C4-2B (cell line): ENCODE results near the gene DNAH14.

Experiments
- H3K27ac ChIP-seq: fragments of 450-650 bp; 2 replicates; pipeline ENCODE4 v1.5.1; 2017
- ZFX ChIP-seq: fragments of 450-650 bp; IDR thresholded peaks from 2 replicates; pipeline ENCODE4 v1.6.1; 2017
- TF ChIP-seq, protein P1 (sequence below): fragments of 450-650 bp; conservative IDR thresholded peaks from 2 replicates; pipeline ENCODE4 v1.5.1; 2017; ENCODE audit warnings: mild to moderate bottlenecking

DNAH14 gene

DNA sequence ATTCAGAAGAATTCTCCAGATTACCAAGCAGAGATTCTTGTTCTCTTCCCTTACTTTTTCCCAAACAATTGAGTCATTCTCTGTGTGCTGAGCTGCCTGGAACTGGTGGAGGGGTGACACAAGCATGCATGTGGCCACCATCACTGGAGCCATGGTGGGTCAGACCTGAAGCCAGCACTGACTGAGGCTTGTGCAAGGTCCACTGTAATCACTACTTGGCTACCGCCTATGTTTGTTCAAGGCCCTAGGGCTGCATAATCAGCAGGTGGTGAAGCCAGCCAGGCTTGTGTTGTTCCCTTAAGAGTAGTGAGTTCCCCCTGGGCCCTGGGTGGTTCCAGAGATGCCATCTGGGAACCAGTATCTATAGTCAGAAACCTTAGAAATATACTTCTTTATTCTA lies 183.8 kb downstream of the DNAH14 start:
- no peak for TF ChIP-seq ZFX
- TF ChIP-seq, protein P1, sequence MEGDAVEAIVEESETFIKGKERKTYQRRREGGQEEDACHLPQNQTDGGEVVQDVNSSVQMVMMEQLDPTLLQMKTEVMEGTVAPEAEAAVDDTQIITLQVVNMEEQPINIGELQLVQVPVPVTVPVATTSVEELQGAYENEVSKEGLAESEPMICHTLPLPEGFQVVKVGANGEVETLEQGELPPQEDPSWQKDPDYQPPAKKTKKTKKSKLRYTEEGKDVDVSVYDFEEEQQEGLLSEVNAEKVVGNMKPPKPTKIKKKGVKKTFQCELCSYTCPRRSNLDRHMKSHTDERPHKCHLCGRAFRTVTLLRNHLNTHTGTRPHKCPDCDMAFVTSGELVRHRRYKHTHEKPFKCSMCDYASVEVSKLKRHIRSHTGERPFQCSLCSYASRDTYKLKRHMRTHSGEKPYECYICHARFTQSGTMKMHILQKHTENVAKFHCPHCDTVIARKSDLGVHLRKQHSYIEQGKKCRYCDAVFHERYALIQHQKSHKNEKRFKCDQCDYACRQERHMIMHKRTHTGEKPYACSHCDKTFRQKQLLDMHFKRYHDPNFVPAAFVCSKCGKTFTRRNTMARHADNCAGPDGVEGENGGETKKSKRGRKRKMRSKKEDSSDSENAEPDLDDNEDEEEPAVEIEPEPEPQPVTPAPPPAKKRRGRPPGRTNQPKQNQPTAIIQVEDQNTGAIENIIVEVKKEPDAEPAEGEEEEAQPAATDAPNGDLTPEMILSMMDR: no peak
- H3K27ac ChIP-seq: no peak overlapping the region

DNA sequence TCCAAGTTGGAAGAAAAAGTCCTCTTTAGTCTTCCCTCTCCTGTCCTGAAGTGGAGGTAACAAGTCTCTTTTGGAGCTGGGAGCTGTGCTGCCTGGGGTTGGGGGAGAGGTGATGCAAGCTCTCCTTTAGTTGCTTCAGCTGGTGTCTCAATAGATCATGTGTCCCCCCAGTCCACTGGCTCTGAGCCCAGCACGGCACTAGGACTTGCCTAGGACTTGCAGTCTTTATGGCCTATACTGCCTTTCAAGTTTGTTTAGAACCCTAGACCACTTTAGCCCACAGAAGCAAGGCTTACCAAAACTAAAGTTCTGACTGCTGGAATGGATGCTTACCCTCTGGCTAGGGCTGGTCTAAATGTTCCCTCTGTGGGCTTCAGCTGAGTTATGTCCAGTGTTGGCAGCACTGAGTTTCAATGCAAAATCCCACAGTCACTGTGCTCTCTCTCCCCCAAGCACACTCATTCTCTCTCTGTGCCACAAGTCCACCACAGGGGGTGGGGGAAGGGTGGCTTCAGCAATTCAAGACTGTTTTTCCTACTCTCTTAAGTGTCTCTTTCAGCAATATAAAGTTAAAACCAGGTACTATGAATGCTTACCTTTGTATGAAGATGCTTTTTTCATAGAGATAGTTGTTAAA lies 185.0 kb downstream of the DNAH14 start:
- no peak for TF ChIP-seq ZFX
- TF ChIP-seq, protein P1: no peak

DNA sequence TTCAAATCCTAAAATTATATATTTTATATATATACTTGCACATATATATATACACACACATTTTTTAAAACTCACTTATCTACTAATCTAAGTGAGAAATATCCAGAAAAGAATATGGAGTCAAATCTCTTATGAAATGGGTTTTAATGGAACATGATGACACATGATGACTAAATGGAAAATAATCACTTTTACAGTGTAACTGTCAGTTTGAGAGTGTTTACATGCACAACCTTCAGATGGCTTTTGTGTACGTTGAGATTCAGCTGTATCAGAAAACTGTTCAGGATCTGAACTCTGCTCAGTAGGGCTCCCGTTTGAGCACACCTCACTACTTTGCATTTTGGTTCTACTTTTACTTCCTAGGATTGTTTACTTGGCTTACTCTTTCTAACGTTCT lies 189.8 kb downstream of the DNAH14 start:
- no peak overlapping the region for H3K27ac ChIP-seq
- TF ChIP-seq, protein P1: no peak
- TF ChIP-seq ZFX: no peak

More for the DNA sequence above, 185.0 kb downstream of the DNAH14 start:
- no peak overlapping the region for H3K27ac ChIP-seq

DNA sequence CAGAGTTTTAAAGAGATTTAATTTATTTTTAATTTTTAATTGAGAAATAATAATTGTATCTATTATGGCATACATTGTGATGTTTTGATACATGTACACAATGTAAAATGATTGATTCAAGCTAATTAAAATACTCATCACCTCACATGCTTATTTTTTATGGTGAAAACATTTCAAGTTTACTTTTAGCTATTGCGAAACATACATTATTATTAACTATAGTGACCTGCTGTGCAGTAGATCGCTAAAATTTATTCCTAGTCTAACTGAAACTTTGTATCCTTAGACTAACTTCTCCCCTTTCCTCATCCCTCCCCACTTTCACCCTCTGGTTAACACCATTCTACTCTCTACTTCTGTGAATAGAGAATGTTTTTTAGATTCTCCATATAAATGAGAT lies 191.6 kb downstream of the DNAH14 start:
- H3K27ac ChIP-seq: no peak overlapping the region
- TF ChIP-seq, protein P1: no peak
- TF ChIP-seq ZFX: no peak

DNA sequence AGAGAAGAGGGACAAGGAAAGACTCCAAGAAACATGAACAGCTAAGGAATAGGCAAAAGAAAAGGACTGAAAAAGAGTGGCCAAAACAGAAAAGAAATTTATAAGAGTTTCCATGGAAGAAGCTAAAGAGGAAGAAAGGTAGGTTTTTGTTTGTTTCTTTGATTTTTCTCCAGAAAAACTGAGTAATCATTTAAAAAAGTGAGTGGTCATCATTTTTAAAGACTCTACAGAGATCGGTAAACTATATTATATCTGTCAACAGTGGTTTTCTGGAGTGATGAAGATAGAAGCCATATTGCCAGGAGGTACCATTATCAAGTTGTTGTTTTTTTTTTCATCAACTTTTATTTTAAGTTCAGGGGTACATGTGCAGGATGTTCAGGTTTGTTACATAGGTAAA lies 202.4 kb downstream of the DNAH14 start:
- no peak overlapping the region for H3K27ac ChIP-seq
- TF ChIP-seq, protein P1: no peak
- TF ChIP-seq ZFX: no peak

DNA sequence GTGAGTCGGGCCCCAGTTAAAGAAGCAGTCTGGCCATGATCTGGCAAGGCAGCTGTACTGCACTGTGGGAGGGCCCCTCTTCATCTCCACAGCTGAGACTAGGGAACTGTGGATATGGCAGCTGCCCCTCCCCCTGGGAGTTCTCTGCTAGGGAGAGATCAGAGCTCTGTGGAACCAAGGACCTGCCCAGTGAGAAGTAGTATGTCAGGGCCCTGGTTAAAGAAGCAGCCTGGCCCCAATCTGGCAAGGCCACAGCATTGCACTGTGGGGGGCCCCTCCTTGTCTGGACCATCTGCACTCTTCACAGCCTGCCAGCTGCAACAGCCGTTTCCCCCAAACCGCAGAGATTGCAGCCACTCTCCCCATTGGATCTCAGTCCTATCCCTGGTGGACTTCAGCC lies 208.5 kb downstream of the DNAH14 start:
- TF ChIP-seq, protein P1: no peak
- no peak for TF ChIP-seq ZFX
- no peak overlapping the region for H3K27ac ChIP-seq

DNA sequence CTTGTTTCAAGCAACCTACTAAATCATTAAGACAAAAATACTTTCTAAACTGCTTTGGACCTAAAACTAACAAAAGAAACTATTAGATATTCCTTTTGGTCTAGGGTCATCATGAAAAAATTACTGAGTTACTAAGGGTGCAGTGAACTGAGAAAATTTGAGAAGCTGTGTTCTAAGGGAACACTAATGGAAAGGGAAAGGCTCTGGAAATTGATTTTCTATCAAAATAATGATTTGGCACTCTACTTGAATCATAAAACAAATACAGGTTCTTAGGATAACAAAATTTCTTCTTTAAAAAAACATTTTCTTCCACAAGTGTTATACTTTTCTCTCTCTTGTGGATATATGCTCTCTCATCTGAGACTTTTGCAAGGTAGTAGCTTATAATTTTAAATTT lies 213.5 kb downstream of the DNAH14 start:
- TF ChIP-seq, protein P1: no peak
- TF ChIP-seq ZFX: no peak
- no peak overlapping the region for H3K27ac ChIP-seq
